Thyroid gland (tissue), 4 donors: Measurements from ENCODE around the gene CYP2D6.

Experiments
- CTCF ChIP-seq, 6 experiments: fragments of 200-600 bp in 3 of 6; fragments of 450-650 bp in 3 of 6; sonication (generic) in 3 of 6; IDR thresholded peaks; one replicate each; pipeline ENCODE4 v1.5.1; 2016 to 2019; ENCODE audit warnings: antibody characterized with exemption in 6 of 6, mild to moderate bottlenecking in 2 of 6, inconsistent platforms in 1 of 6, moderate library complexity in 1 of 6
- POLR2A ChIP-seq, 2 donors: fragments of 450-650 bp; IDR thresholded peaks; one replicate each; pipeline ENCODE4 v1.6.1; 2017; ENCODE audit warnings: antibody characterized with exemption in 2 of 2, mild to moderate bottlenecking in 2 of 2, moderate library complexity in 1 of 2

- TF ChIP-seq CTCF (IDR thresholded peaks at IDR 0.05) (no peak), POLR2A (IDR thresholded peaks at IDR 0.05) (no peak)
These were observed 21.5 kb upstream of the CYP2D6 start for GRCh38 chr22:42151924-42152635.
